Spleen (tissue), 11 donors: ENCODE data around the gene CROCC2. TPM values are rescaled to one million over a fixed set of nuclear protein-coding genes. Genes with fewer than 3 reads are reported as not detected.

Experiments
- DNase-seq: peaks from one replicate; pipeline ENCODE4 v3.0.0-alpha.2; 2020
- H3K27ac ChIP-seq, 8 donors: fragments of 200-600 bp; sonication (generic) in 7 of 8; 1 replicate in 4 of 8; 2 replicates in 4 of 8; pipeline versions ENCODE4 v1.5.0 to v1.8.0; 2016 to 2021; ENCODE audit warnings: inconsistent platforms in 4 of 8, mild to moderate bottlenecking in 4 of 8, moderate library complexity in 1 of 8
- H3K27me3 ChIP-seq, 7 donors: fragments of 200-600 bp; sonication (generic) in 6 of 7; replicated peaks in 1 of 7; 1 replicate in 4 of 7; 2 replicates in 3 of 7; pipeline versions ENCODE4 v1.5.0 to v1.8.0; 2016 to 2021; ENCODE audit warnings: inconsistent platforms in 3 of 7, mild to moderate bottlenecking in 1 of 7
- H3K36me3 ChIP-seq, 6 donors: fragments of 200-600 bp; sonication (generic) in 5 of 6; 1 replicate in 4 of 6; 2 replicates in 2 of 6; pipeline versions ENCODE4 v1.5.0 to v1.8.0; 2016 to 2021; ENCODE audit warnings: inconsistent platforms in 2 of 6
- H3K4me1 ChIP-seq, 6 donors: fragments of 200-600 bp; sonication (generic) in 5 of 6; 1 replicate in 3 of 6; 2 replicates in 3 of 6; pipeline versions ENCODE4 v1.5.0 to v1.8.0; 2016 to 2021; ENCODE audit warnings: inconsistent platforms in 3 of 6
- H3K4me3 ChIP-seq, 8 donors: fragments of 200-600 bp; sonication (generic) in 7 of 8; 1 replicate in 4 of 8; 2 replicates in 4 of 8; pipeline versions ENCODE4 v1.5.0 to v1.8.0; 2016 to 2021; ENCODE audit warnings: inconsistent platforms in 4 of 8, mild to moderate bottlenecking in 4 of 8, moderate library complexity in 2 of 8
- H3K9me3 ChIP-seq, 8 donors: fragments of 200-600 bp; sonication (generic) in 7 of 8; 1 replicate in 4 of 8; 2 replicates in 4 of 8; pipeline versions ENCODE4 v1.5.0 to v1.8.0; 2016 to 2021; ENCODE audit warnings: inconsistent platforms in 4 of 8
- CTCF ChIP-seq, 11 experiments: fragments of 200-600 bp in 7 of 11; fragments of 450-650 bp in 4 of 11; sonication (generic) in 4 of 11; IDR thresholded peaks in 8 of 11; conservative IDR thresholded peaks in 3 of 11; 1 replicate in 7 of 11; 2 replicates in 4 of 11; pipeline versions ENCODE4 v1.4.0 to v1.8.0; 2016 to 2021; ENCODE audit warnings: antibody characterized with exemption in 11 of 11, inconsistent platforms in 4 of 11, mild to moderate bottlenecking in 1 of 11
- POLR2A ChIP-seq, 3 donors: fragments of 450-650 bp; IDR thresholded peaks; one replicate each; pipeline ENCODE4 v1.5.1; 2017; ENCODE audit warnings: antibody characterized with exemption in 3 of 3, mild to moderate bottlenecking in 1 of 3
- POLR2AphosphoS5 ChIP-seq, 3 donors: sonication (generic); formaldehyde crosslinking; IDR thresholded peaks; one replicate each; pipeline ENCODE4 v1.5.1; 2017; ENCODE audit warnings: antibody characterized with exemption in 3 of 3
- WGBS, 5 donors: extraction: QIAGEN DNeasy Blood & Tissue Kit in 3 of 5; methylation state at CpG; one replicate each; pipeline versions ENCODE4 v1.1.5 to v1.1.7; 2013 to 2018; 5-methylcytosine and 5-hydroxymethylcytosine counted together
- intact Hi-C: fragments of 100-400 bp; cut with DNase I; formaldehyde crosslinking; loops from one replicate; pipeline ENCODE4 v1.15.0; 2023; ENCODE audit warnings: low total_unique reads
- polyA plus RNA-seq, 3 donors: library from polyadenylated mRNA; stranded (reverse); fragments of 200-250 nt; gene quantifications; one replicate each; pipeline ENCODE4 v1.2.1, GENCODE V29; 2013
- total RNA-seq, 7 donors: library from RNA; depleted of rRNA in 3 of 7; stranded (reverse); fragments of >200 nt in 3 of 7; fragmentation: NEBNext Ultra II Directional in 4 of 7; extraction: Animal tissue kit (Norgen Biotek cat#: 25700) in 4 of 7; gene quantifications; one replicate each; pipeline versions ENCODE4 v1.1.0 to v1.2.1, GENCODE V29; 2016 to 2021
- donor health status: healthy with polysubstance abuse.
- donor health status: DM: no; HTN: no; CAD: no; lungs with moderate emphysema.
- donor health status: DM: no; HTN: no; CAD: no.
- donor health status: Bipolar disorder and iron deficiency.
- donor health status: healthy.
- donor health status: DM: no; HTN: no; CAD: no.
- donor health status: DM: yes; HTN: yes; CAD: no.

CROCC2 gene
- total and polyA plus RNA-seq, 10 donors: 0.04 to 3.6 (median 0.75) TPM

- peaks cover 0 to 50% (median 6%) of the 10 kb centered on the region in 6 donors for H3K36me3 ChIP-seq
- no peak overlapping the region for H3K4me3 ChIP-seq
- peaks cover 0 to 9% (median 0%) of the 10 kb centered on the region in 8 donors for H3K9me3 ChIP-seq
- 90 to 95% (median 94%) methylated on average over 12 to 13 of the region's 13 CpGs for WGBS, 5 donors
- peaks cover 0 to 5% (median 0%) of the 10 kb centered on the region in 7 donors for H3K27me3 ChIP-seq
- intact Hi-C loops: no loop called here
- no peak for DNase-seq
- no peak for TF ChIP-seq CTCF (IDR thresholded peaks at IDR 0.05 in 8 of 11, conservative IDR thresholded peaks at IDR 0.05 in 3 of 11)
- TF ChIP-seq POLR2AphosphoS5 (IDR thresholded peaks at IDR 0.05): peak in 1 of 3 donors; percentile 6
- peaks cover 0 to 59% (median 33%) of the 10 kb centered on the region in 6 donors for H3K4me1 ChIP-seq
- H3K27ac ChIP-seq: peak overlapping the region in 2 of 8 donors; percentile 64 to 83
Observed at GRCh38 chr2:241040081-241040803, 134.1 kb downstream of the CROCC2 start.

- DNase-seq: no peak
- peak in 1 of 3 donors; percentile 36 for TF ChIP-seq POLR2AphosphoS5 (IDR thresholded peaks at IDR 0.05)
- no peak for TF ChIP-seq POLR2A (IDR thresholded peaks at IDR 0.05)
- WGBS, 5 donors: 33 to 53% (median 42%) methylated on average over 5 of the region's 5 CpGs
- H3K27me3 ChIP-seq: no peaks in the 10 kb centered on the region
- H3K36me3 ChIP-seq: peaks cover 0 to 45% (median 6%) of the 10 kb centered on the region in 6 donors
- H3K4me3 ChIP-seq: no peak overlapping the region
- peaks cover 0 to 52% (median 27%) of the 10 kb centered on the region in 6 donors for H3K4me1 ChIP-seq
- peak overlapping the region; percentile 24 to 83 (median 66) for H3K27ac ChIP-seq
- H3K9me3 ChIP-seq: peaks cover 0 to 10% (median 0%) of the 10 kb centered on the region in 8 donors
- intact Hi-C loops: no loop called here
Observed at GRCh38 chr2:241041589-241042158, 135.5 kb downstream of the CROCC2 start.

Other genes starting within 250 kb of the CROCC2 start
- gene AQP12B, start 223.5 kb upstream of the CROCC2 start, total RNA-seq: under 1 TPM in 1 of 7 donors, not detected in 6; 0.95 TPM
- gene AQP12B, start 223.5 kb upstream of the CROCC2 start, polyA plus RNA-seq: 1 to 10 TPM in 1 of 3 donors, under 1 TPM in 1, not detected in 1; 0.03 to 1.8 TPM
- 1 to 10 TPM in 1 of 7 donors, not detected in 6; 1.6 TPM for gene AQP12A, start 214.5 kb upstream of the CROCC2 start, total RNA-seq
- 1 to 10 TPM in 1 of 3 donors, not detected in 2; 1.8 TPM for gene AQP12A, start 214.5 kb upstream of the CROCC2 start, polyA plus RNA-seq
- 1 to 10 TPM in 2 of 7 donors, under 1 TPM in 4, not detected in 1; 0.17 to 2.0 (median 0.86) TPM for gene KIF1A, start 86.1 kb upstream of the CROCC2 start, total RNA-seq
- gene KIF1A, start 86.1 kb upstream of the CROCC2 start, polyA plus RNA-seq: under 1 TPM; 0.02 to 0.11 (median 0.10) TPM
- gene AGXT, start 37.5 kb upstream of the CROCC2 start, total RNA-seq: 1 to 10 TPM in 5 of 7 donors, under 1 TPM in 1, not detected in 1; 0.70 to 4.5 (median 3.8) TPM
- 1 to 10 TPM in 2 of 3 donors, under 1 TPM in 1; 0.61 to 1.5 (median 1.2) TPM for gene AGXT, start 37.5 kb upstream of the CROCC2 start, polyA plus RNA-seq
- under 1 TPM in 2 of 7 donors, not detected in 5; 0.33 to 0.70 TPM for gene MAB21L4, start 10.2 kb upstream of the CROCC2 start, total RNA-seq
- under 1 TPM in 2 of 3 donors, not detected in 1; 0.04 to 0.13 TPM for gene MAB21L4, start 10.2 kb upstream of the CROCC2 start, polyA plus RNA-seq
- 10 to 100 TPM; 41.2 to 85.3 (median 66.2) TPM for gene SNED1, start 92.3 kb downstream of the CROCC2 start, total RNA-seq
- gene SNED1, start 92.3 kb downstream of the CROCC2 start, polyA plus RNA-seq: 1 to 10 TPM; 2.6 to 9.5 (median 4.6) TPM
- gene MTERF4, start 196.0 kb downstream of the CROCC2 start, total RNA-seq: 10 to 100 TPM; 38.4 to 74.0 (median 51.1) TPM
- 10 to 100 TPM; 28.4 to 33.7 (median 30.6) TPM for gene MTERF4, start 196.0 kb downstream of the CROCC2 start, polyA plus RNA-seq
- 10 to 100 TPM; 10.4 to 35.6 (median 20.8) TPM for gene PASK, start 243.1 kb downstream of the CROCC2 start, total RNA-seq
- 10 to 100 TPM in 2 of 3 donors, 1 to 10 TPM in 1; 8.0 to 11.8 (median 10.6) TPM for gene PASK, start 243.1 kb downstream of the CROCC2 start, polyA plus RNA-seq
- gene PPP1R7, start 244.1 kb downstream of the CROCC2 start, total RNA-seq: 10 to 100 TPM; 36.1 to 89.3 (median 49.8) TPM
- 10 to 100 TPM; 37.3 to 56.5 (median 47.9) TPM for gene PPP1R7, start 244.1 kb downstream of the CROCC2 start, polyA plus RNA-seq